EL (cell line): ENCODE measurements around the gene DUSP22.
A peak's percentile ranks its signal among the peaks of the same experiment; 100 is the strongest.

Source experiments
- DNase-seq: peaks from one replicate; pipeline ENCODE4 v3.0.0-alpha.2; 2016

The DUSP22 gene

GRCh38 chr6:326896-327537, 34.7 kb downstream of the DUSP22 start:
- no peak for DNase-seq

- peak; percentile 21 for DNase-seq
Observed at GRCh38 chr6:327538-328116, 35.3 kb downstream of the DUSP22 start.

- peak; percentile 78 for DNase-seq
Observed at GRCh38 chr6:328136-328670, 35.9 kb downstream of the DUSP22 start.

- DNase-seq: no peak
Observed at GRCh38 chr6:328924-329323, 36.6 kb downstream of the DUSP22 start.

GRCh38 chr6:329888-330691, 37.8 kb downstream of the DUSP22 start:
- DNase-seq: no peak

- DNase-seq: no peak
Observed at GRCh38 chr6:330948-331347, 38.7 kb downstream of the DUSP22 start.

- no peak for DNase-seq
Observed at GRCh38 chr6:331622-332521, 39.6 kb downstream of the DUSP22 start.

GRCh38 chr6:332671-333070, 40.4 kb downstream of the DUSP22 start:
- DNase-seq: no peak

- no peak for DNase-seq
Observed at GRCh38 chr6:333379-334002, 41.2 kb downstream of the DUSP22 start.

GRCh38 chr6:334536-335510, 42.5 kb downstream of the DUSP22 start:
- DNase-seq: no peak

GRCh38 chr6:335572-335971, 43.3 kb downstream of the DUSP22 start:
- no peak for DNase-seq

GRCh38 chr6:336159-337114, 44.1 kb downstream of the DUSP22 start:
- no peak for DNase-seq

- DNase-seq: no peak
Observed at GRCh38 chr6:337805-338368, 45.6 kb downstream of the DUSP22 start.

- no peak for DNase-seq
Observed at GRCh38 chr6:338815-339262, 46.6 kb downstream of the DUSP22 start.

GRCh38 chr6:339480-339879, 47.2 kb downstream of the DUSP22 start:
- DNase-seq: no peak

- no peak for DNase-seq
Observed at GRCh38 chr6:340186-340955, 48.1 kb downstream of the DUSP22 start.

- no peak for DNase-seq
Observed at GRCh38 chr6:340991-341827, 48.9 kb downstream of the DUSP22 start.
